ENCODE results near the gene ATP11A. TPM values are rescaled to one million over a fixed set of nuclear protein-coding genes. Genes with fewer than 3 reads are reported as not detected.

The ATP11A gene
- total RNA-seq, 2 donors from 2014 or later, result 10.9 to 89.3 TPM

DNA sequence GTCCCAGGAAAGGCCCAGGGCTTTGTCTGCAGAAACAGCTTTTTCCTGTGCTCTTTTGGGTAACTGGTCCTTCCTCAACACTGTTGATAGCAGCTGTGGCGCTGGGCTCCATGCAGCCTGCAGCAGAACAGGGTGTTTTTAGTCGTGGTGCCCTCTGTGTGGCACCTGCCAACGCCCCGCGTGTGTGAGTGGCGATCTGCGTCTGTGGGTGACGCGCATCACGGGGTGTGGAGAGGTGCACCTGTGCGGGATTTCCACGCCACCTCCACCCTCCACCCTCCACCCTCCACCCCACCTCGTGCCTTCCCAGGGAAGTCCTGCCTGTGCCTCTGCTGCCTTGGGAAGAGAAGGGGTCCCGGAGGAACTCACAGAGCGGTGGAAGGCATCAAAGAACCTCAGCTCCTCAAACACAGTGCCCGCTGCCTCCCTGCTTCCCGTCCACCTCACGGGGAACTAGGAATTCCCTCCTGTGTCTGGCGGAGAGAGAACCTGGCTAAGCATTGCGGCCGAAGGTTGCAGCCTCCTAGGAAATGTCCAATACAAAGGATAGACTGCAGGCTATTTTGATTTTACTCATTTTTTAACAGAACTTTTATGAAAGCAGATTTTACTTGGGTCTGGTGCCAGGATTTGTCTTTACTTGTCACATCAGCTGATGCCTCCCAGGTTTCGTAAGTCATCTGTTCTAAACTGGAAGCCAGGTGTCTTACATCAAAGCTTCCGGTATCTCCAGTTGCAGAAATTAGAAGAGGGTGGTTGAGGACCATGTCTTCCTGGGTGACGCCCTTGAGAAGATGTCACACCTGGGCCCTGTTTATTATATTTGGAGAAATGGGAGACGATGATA, 84.0 kb downstream of the ATP11A start:
- no peaks in the 10 kb centered on the region for H3K4me1 ChIP-seq (replicated peaks)
- 90% methylated on average over 25 of the region's 25 CpGs for WGBS
- TF ChIP-seq POLR2AphosphoS5 (IDR thresholded peaks at IDR 0.05), result no peak
- TF ChIP-seq, protein P1, sequence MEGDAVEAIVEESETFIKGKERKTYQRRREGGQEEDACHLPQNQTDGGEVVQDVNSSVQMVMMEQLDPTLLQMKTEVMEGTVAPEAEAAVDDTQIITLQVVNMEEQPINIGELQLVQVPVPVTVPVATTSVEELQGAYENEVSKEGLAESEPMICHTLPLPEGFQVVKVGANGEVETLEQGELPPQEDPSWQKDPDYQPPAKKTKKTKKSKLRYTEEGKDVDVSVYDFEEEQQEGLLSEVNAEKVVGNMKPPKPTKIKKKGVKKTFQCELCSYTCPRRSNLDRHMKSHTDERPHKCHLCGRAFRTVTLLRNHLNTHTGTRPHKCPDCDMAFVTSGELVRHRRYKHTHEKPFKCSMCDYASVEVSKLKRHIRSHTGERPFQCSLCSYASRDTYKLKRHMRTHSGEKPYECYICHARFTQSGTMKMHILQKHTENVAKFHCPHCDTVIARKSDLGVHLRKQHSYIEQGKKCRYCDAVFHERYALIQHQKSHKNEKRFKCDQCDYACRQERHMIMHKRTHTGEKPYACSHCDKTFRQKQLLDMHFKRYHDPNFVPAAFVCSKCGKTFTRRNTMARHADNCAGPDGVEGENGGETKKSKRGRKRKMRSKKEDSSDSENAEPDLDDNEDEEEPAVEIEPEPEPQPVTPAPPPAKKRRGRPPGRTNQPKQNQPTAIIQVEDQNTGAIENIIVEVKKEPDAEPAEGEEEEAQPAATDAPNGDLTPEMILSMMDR (IDR thresholded peaks at IDR 0.05), result no peak
- no peaks in the 10 kb centered on the region for H3K36me3 ChIP-seq
- intact Hi-C loops (cut with DNase I), result no loop called here
- no peak overlapping the region for H3K4me3 ChIP-seq
- no peak overlapping the region for H3K27ac ChIP-seq
- no peaks in the 10 kb centered on the region for H3K9me3 ChIP-seq
- no peaks in the 10 kb centered on the region for H3K27me3 ChIP-seq (replicated peaks; ENCODE audit: insufficient read depth)
- no peak for DNase-seq (ENCODE audit: low spot score)

DNA sequence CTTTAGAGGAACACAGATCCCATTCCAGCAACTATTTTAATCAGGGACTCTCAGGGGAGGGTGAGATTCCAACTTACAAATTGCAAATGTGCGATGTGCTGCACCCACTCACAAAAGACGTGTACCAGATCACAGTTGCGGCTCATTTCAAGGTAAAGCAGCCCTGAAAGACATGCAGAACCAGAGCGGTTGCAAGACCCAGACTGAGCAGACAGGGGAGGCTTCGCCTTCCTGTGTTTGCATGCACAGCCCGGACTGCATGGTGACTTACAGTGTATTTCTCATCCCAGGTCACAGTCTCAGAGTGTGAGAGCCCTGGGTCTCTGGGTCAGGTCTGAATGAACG, 84.6 kb downstream of the ATP11A start:
- intact Hi-C loops (cut with DNase I), result no loop called here
- Histone ChIP-seq H3K4me3 (no peak overlapping the region), H3K9me3 (no peaks in the 10 kb centered on the region), H3K27me3 (replicated peaks; ENCODE audit: insufficient read depth) (no peaks in the 10 kb centered on the region), H3K4me1 (replicated peaks) (no peaks in the 10 kb centered on the region), H3K36me3 (no peaks in the 10 kb centered on the region), H3K27ac (no peak overlapping the region)
- TF ChIP-seq, protein P1 (IDR thresholded peaks at IDR 0.05), result no peak
- WGBS, result 90% methylated on average over 7 of the region's 7 CpGs
- DNase-seq (ENCODE audit: low spot score), result no peak

DNA sequence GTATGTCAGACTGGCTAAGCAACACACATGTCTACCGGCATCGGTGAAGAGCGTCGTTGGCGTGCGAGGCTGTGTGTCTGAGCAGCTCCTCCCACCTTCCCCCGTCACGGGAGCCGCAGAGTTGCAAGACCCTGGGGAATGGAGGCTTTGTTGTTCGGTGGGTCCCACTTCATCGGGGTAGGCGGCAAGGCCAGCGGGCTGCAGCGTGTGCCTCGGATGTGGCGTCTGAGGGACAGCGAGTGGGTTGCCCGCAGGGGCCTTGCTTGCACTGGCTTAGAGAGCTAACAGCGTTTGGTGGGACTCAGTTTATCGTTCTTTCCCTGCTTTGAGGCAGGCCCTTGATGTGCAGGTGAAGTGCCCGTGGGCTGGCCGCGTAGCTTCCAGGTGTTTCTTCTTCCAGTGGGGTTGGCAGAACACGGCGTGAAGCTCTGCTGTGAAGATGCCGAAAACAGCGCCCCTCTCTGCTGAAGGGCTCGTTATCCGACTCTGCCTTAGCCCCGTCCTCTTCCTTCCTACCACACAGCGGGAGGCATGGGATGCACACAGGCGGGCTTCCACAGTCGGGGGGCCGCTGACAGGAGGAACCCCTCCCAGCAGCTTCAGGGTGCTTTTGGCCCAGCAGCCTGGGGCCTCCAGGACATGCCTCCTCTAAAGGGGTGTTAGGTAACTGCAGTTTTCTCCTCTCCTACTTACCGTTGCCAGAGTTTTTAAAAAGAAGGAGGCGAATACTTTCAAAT, 85.2 kb downstream of the ATP11A start:
- Histone ChIP-seq H3K4me3 (no peak overlapping the region), H3K27me3 (replicated peaks; ENCODE audit: insufficient read depth) (no peaks in the 10 kb centered on the region), H3K4me1 (replicated peaks) (no peaks in the 10 kb centered on the region), H3K9me3 (no peaks in the 10 kb centered on the region), H3K27ac (no peak overlapping the region), H3K36me3 (no peaks in the 10 kb centered on the region)
- intact Hi-C loops (cut with DNase I), result no loop called here
- WGBS, result 96% methylated on average over 36 of the region's 36 CpGs
- TF ChIP-seq POLR2A (IDR thresholded peaks at IDR 0.05), result no peak
- TF ChIP-seq POLR2AphosphoS5 (IDR thresholded peaks at IDR 0.05), result no peak
- TF ChIP-seq, protein P1 (IDR thresholded peaks at IDR 0.05), result no peak
- DNase-seq (ENCODE audit: low spot score), result no peak

DNA sequence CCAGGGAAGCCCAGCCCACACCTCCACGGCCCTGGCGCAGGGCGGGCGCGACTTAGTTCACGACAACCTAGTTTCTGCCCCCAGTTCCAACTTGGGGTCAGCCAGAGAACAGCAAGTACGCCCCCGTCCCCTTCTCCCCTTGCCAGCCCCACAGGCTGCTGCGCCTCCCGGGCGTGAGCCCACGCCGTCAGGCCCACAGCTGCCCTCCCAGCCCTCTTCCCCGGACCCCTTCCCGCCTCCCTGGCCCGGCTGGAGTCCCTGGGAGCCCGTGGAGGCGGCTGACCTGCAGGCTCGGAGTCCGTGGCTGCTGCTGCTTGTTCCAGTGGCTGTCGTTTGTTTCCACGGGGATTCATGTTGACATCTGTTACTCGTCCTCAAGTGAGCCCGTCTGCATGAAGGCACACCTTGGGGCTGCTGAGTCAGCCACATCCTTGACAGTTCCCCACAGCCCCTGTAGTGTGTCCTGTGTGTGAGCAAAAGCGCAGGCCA, 86.0 kb downstream of the ATP11A start:
- intact Hi-C loops (cut with DNase I), result no loop called here
- DNase-seq (ENCODE audit: low spot score), result no peak
- 93% methylated on average over 25 of the region's 25 CpGs for WGBS

More for the DNA sequence above, 86.0 kb downstream of the ATP11A start:
- H3K27me3 ChIP-seq (replicated peaks; ENCODE audit: insufficient read depth), result no peaks in the 10 kb centered on the region
- no peak overlapping the region for H3K4me3 ChIP-seq
- no peaks in the 10 kb centered on the region for H3K9me3 ChIP-seq
- no peaks in the 10 kb centered on the region for H3K4me1 ChIP-seq (replicated peaks)
- no peak for TF ChIP-seq POLR2A (IDR thresholded peaks at IDR 0.05)
- TF ChIP-seq, protein P1 (IDR thresholded peaks at IDR 0.05), result no peak
- TF ChIP-seq POLR2AphosphoS5 (IDR thresholded peaks at IDR 0.05), result no peak
- H3K36me3 ChIP-seq, result no peaks in the 10 kb centered on the region
- H3K27ac ChIP-seq, result no peak overlapping the region
